ENCODE data around the gene RAVER2. TPM values are rescaled to one million over a fixed set of nuclear protein-coding genes. Genes with fewer than 3 reads are reported as not detected.

RAVER2 gene
- polyA plus RNA-seq, 1 experiment = 5.5 TPM

DNA sequence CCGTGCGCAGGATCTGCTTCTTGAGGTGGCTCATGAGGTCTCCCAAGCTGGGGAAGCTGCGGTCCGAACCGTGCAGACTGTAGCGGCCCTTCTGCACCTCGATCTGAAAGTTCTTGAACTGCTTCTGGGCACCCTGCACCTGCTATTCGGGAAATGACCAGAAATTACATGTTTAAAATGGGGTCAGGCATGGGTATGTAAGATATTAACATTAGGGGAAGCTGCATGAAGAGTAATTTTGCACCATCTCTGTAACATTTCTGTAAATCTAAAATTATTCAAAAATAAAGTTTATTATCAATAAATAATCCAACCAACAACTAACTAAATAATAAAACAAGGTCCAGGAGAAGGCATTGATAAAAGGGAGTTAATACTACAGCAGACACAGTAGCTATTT is 110.7 kb downstream of the RAVER2 start:
- ChIA-PET POLR2A (interaction anchor here (0.6 kb wide), 1 partner anchor 51 kb away, joined by 3 read pairs; no protein-coding TSS in a partner anchor), CTCF (interaction anchor here (0.6 to 1.2 kb wide), 2 partner anchors 135 to 587 kb away, joined by 4 to 5 read pairs; no protein-coding TSS in a partner anchor)
- H3K27me3 ChIP-seq (ENCODE audit: control insufficient read depth, insufficient read depth, low read length) = no peaks in the 10 kb centered on the region
- no peaks in the 10 kb centered on the region for H3K9me3 ChIP-seq (ENCODE audit: control insufficient read depth, insufficient read depth, low read length)
- no peak overlapping the region for H3K4me3 ChIP-seq (ENCODE audit: low read depth, low read length)
- no peak overlapping the region for H3K27ac ChIP-seq (ENCODE audit: low read depth, low read length)
- DNase-seq (ENCODE audit: low read depth, low spot score) = no peak
- TF ChIP-seq, protein P1, sequence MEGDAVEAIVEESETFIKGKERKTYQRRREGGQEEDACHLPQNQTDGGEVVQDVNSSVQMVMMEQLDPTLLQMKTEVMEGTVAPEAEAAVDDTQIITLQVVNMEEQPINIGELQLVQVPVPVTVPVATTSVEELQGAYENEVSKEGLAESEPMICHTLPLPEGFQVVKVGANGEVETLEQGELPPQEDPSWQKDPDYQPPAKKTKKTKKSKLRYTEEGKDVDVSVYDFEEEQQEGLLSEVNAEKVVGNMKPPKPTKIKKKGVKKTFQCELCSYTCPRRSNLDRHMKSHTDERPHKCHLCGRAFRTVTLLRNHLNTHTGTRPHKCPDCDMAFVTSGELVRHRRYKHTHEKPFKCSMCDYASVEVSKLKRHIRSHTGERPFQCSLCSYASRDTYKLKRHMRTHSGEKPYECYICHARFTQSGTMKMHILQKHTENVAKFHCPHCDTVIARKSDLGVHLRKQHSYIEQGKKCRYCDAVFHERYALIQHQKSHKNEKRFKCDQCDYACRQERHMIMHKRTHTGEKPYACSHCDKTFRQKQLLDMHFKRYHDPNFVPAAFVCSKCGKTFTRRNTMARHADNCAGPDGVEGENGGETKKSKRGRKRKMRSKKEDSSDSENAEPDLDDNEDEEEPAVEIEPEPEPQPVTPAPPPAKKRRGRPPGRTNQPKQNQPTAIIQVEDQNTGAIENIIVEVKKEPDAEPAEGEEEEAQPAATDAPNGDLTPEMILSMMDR (IDR thresholded peaks at IDR 0.05; ENCODE audit: low read depth, low read length) = no peak

DNA sequence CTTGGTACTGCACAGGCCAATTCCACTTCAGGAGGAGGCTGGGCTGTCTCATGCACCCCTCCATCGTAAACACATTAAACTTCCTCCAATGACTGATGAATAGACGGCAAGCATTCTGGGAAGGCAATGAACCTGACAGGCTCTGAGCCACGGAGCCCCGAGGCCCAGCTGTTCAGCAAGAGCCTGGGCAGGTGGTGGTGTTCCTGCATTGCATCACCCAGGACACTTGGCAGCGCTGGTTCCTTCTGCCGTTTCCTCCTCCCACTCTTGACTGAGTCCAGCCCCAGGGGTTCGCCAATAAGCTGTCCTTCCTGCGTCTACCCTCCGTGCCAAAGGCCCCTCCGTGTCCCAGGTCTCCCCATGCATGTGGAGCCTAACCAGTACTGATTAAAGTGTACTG is 111.7 kb downstream of the RAVER2 start:
- no peak for DNase-seq (ENCODE audit: low read depth, low spot score)
- Histone ChIP-seq H3K27me3 (ENCODE audit: control insufficient read depth, insufficient read depth, low read length) (no peaks in the 10 kb centered on the region), H3K9me3 (ENCODE audit: control insufficient read depth, insufficient read depth, low read length) (no peaks in the 10 kb centered on the region), H3K4me3 (ENCODE audit: low read depth, low read length) (no peak overlapping the region), H3K27ac (ENCODE audit: low read depth, low read length) (no peak overlapping the region)
- CTCF ChIA-PET = interaction anchor here (1.2 kb wide), 1 partner anchor 588 kb away, joined by 4 read pairs; no protein-coding TSS in a partner anchor
- POLR2A ChIA-PET = no interaction called here
- TF ChIP-seq, protein P1 (IDR thresholded peaks at IDR 0.05; ENCODE audit: low read depth, low read length) = no peak

DNA sequence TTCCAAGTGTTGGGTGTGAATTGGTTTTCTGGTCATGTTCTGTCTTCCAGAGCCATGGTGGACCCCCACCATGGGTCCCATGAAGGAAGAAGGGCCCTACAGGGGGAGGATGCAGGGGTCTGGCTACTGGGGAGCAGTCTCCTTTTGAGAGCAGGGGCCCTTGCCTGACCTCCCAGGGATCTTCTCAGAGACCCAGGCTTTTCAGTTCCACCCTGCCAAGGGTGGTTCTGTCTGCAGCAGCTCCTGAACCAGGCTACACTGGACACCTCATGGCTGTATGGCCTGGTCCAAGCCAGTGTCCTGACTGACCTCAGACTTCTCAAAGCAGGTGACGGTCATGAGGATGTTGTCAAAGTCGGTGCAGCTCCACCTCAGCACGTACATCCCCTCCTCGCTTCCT is 112.5 kb downstream of the RAVER2 start:
- ChIA-PET POLR2A (no interaction called here), CTCF (interaction anchor here (0.6 kb wide), 2 partner anchors 218 to 1611 kb away, joined by 3 read pairs; no protein-coding TSS in a partner anchor)
- TF ChIP-seq, protein P1 (IDR thresholded peaks at IDR 0.05; ENCODE audit: low read depth, low read length) = no peak
- no peak overlapping the region for H3K4me3 ChIP-seq (ENCODE audit: low read depth, low read length)
- no peak for DNase-seq (ENCODE audit: low read depth, low spot score)
- no peaks in the 10 kb centered on the region for H3K27me3 ChIP-seq (ENCODE audit: control insufficient read depth, insufficient read depth, low read length)
- H3K9me3 ChIP-seq (ENCODE audit: control insufficient read depth, insufficient read depth, low read length) = no peaks in the 10 kb centered on the region
- no peak overlapping the region for H3K27ac ChIP-seq (ENCODE audit: low read depth, low read length)

DNA sequence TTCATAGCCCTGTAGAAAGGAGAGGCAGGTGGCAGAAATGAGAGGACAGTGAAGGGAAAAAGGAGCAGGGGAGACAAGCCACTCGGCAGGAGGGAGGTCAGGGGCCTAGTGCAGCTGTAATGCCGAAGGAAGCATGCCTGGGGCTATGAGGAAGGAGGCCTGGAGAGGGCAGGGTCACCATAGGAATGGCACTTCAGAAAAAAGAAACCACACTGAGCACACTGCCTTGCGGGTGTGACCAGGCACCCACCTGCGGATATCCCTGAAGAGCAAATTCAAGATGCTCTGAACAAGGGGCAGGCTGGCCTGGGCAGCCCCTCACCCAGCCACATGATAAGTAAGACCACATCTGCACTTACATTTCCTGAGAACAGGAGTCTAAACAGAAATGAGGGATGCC is 116.7 kb downstream of the RAVER2 start:
- no peak for DNase-seq (ENCODE audit: low read depth, low spot score)
- ChIA-PET POLR2A (no interaction called here), CTCF (interaction anchor here (0.6 to 1.0 kb wide), 2 partner anchors 37 to 159 kb away, joined by 4 to 9 read pairs; no protein-coding TSS in a partner anchor)
- H3K9me3 ChIP-seq (ENCODE audit: control insufficient read depth, insufficient read depth, low read length) = no peaks in the 10 kb centered on the region; the same call in 1 of the 2 replicates
- TF ChIP-seq, protein P1 (IDR thresholded peaks at IDR 0.05; ENCODE audit: low read depth, low read length) = peak; percentile 32
- no peaks in the 10 kb centered on the region for H3K27me3 ChIP-seq (ENCODE audit: control insufficient read depth, insufficient read depth, low read length)
- H3K27ac ChIP-seq (ENCODE audit: low read depth, low read length) = no peak overlapping the region
- no peak overlapping the region for H3K4me3 ChIP-seq (ENCODE audit: low read depth, low read length)

DNA sequence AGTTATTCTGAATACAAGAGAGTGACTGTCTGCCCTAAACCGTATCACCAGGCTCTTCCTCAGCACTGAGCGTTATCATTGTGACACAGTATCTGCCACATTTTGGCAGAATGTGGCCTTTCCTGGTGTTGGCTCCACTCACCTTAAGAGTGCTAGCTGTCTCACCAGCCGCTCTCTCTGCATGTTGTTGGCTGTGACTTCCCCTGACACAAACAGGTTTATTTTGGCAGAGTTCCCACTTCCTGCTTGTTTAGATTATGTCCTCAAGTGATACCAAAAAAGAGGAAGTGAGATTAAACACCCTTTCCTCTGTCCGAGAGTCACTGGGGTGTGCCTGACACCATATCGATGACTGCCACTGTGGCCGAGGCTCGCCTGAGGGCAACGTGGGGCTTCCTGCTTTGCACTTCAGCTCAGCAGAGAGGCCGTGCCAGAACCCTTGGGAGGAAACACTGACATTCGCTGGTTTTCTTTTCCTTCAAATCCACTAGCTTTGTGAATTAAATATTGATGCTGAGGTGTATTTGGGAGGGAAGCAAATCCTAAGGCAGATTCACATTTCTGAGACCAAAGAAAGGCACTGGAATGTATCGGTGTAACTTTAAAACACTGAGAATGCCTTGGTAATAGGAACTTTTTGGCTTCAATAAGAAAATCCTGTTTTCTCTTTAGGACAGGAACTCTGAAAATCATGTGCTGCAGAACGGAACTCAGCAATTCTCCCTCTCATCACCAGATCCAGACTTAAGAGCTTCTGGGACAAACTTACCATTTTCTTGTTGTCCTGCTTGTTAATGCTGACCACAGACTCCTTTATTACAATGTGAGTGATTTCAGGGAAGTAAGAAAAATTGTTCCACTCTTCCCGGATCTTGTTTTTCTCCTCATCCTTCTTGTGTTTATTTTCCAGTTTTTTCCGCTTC is 119.4 kb downstream of the RAVER2 start:
- Histone ChIP-seq H3K9me3 (ENCODE audit: control insufficient read depth, insufficient read depth, low read length) (no peaks in the 10 kb centered on the region; the same call in 1 of the 2 replicates), H3K4me3 (ENCODE audit: low read depth, low read length) (no peak overlapping the region), H3K27ac (ENCODE audit: low read depth, low read length) (no peak overlapping the region), H3K27me3 (ENCODE audit: control insufficient read depth, insufficient read depth, low read length) (no peaks in the 10 kb centered on the region)
- DNase-seq (ENCODE audit: low read depth, low spot score) = no peak
- POLR2A ChIA-PET = no interaction called here
- CTCF ChIA-PET = interaction anchor here (1.6 kb wide), 1 partner anchor 211 kb away, joined by 4 read pairs; no protein-coding TSS in a partner anchor
- TF ChIP-seq, protein P1 (IDR thresholded peaks at IDR 0.05; ENCODE audit: low read depth, low read length) = no peak

Data from AG04450 (cell line).